WTC11 (cell line): ENCODE data around the gene HHIPL2. TPM values are rescaled to one million over a fixed set of nuclear protein-coding genes. Genes with fewer than 3 reads are reported as not detected.
"Not testable (repeated sequence)": the region's sequence is repeated elsewhere in the genome, so short reads cannot be mapped to it uniquely, and the experiment has no call there.

Source experiments
- ATAC-seq: fragments of 200-7000 bp; cut with Tn5 transposase; 2 replicates; pipeline ENCODE4 v1.10.0; 2021; ENCODE audit warnings: mild to moderate bottlenecking, moderate library complexity
- CTCF ChIA-PET: fragments of 300-600 bp; sonication (Branson Sonifier 250); formaldehyde crosslinking; loops from one replicate; lab custom pipeline; 2021; ENCODE audit warnings: antibody characterized with exemption; lab: Charles Lee
- POLR2A ChIA-PET: fragments of 350-600 bp; sonication (Branson Sonifier 250); formaldehyde crosslinking; loops from one replicate; lab custom pipeline; 2021; ENCODE audit warnings: antibody characterized with exemption; lab: Charles Lee
- DNase-seq: peaks from one replicate; pipeline ENCODE4 v3.0.0; 2021; ENCODE audit warnings: low spot score
- H3K27ac Mint-ChIP-seq: 2 replicates; pipeline ENCODE4 v1.8.0; 2021; ENCODE audit warnings: mixed read lengths
- H3K27me3 Mint-ChIP-seq: 2 replicates; pipeline ENCODE4 v1.8.0; 2021; ENCODE audit warnings: low read depth, mild to moderate bottlenecking, moderate library complexity, mixed read lengths
- H3K36me3 Mint-ChIP-seq: 2 replicates; pipeline ENCODE4 v1.8.0; 2021; ENCODE audit warnings: mixed read lengths
- H3K4me1 Mint-ChIP-seq: 2 replicates; pipeline ENCODE4 v1.8.0; 2022; ENCODE audit warnings: mixed read lengths
- H3K4me3 Mint-ChIP-seq: 2 replicates; pipeline ENCODE4 v1.8.0; 2021; ENCODE audit warnings: mild to moderate bottlenecking, moderate library complexity, mixed read lengths
- H3K9me3 Mint-ChIP-seq: 2 replicates; pipeline ENCODE4 v1.8.0; 2021; ENCODE audit warnings: mixed read lengths
- ATF6 ChIP-seq: sonication (generic); formaldehyde crosslinking; IDR thresholded peaks from 2 replicates; pipeline ENCODE4 v1.8.1; 2023; ENCODE audit warnings: mild to moderate bottlenecking, missing genetic modification reagents
- CBFB ChIP-seq: sonication (generic); formaldehyde crosslinking; IDR thresholded peaks from 2 replicates; pipeline ENCODE4 v1.8.1; 2022; ENCODE audit warnings: mild to moderate bottlenecking, low read depth, missing genetic modification reagents
- E2F1 ChIP-seq: sonication (generic); formaldehyde crosslinking; IDR thresholded peaks from 2 replicates; pipeline ENCODE4 v1.8.0; 2022; ENCODE audit warnings: mild to moderate bottlenecking, missing genetic modification reagents
- GABPB1 ChIP-seq: sonication (generic); formaldehyde crosslinking; IDR thresholded peaks from 2 replicates; pipeline ENCODE4 v1.8.1; 2023; ENCODE audit warnings: mild to moderate bottlenecking, missing genetic modification reagents
- GTF2I ChIP-seq: fragments of 250-450 bp; sonication (Bioruptor Pico); conservative IDR thresholded peaks from 2 replicates; pipeline ENCODE4 v1.4.0; 2021; ENCODE audit warnings: mild to moderate bottlenecking
- IRF1 ChIP-seq: sonication (generic); formaldehyde crosslinking; IDR thresholded peaks from 2 replicates; pipeline ENCODE4 v1.8.0; 2023; ENCODE audit warnings: missing genetic modification reagents
- KAT7 ChIP-seq: sonication (generic); formaldehyde crosslinking; IDR thresholded peaks from 2 replicates; pipeline ENCODE4 v1.8.1; 2023; ENCODE audit warnings: missing genetic modification reagents, mild to moderate bottlenecking, borderline replicate concordance
- NFATC4 ChIP-seq: fragments of 250-450 bp; sonication (Bioruptor Pico); IDR thresholded peaks from 2 replicates; pipeline ENCODE4 v1.9.0; 2021; ENCODE audit warnings: mild to moderate bottlenecking
- NFYB ChIP-seq: sonication (generic); formaldehyde crosslinking; conservative IDR thresholded peaks from 2 replicates; pipeline ENCODE4 v1.8.0; 2022; ENCODE audit warnings: low read depth, missing genetic modification reagents
- NR2C2 ChIP-seq: sonication (generic); formaldehyde crosslinking; IDR thresholded peaks from 2 replicates; pipeline ENCODE4 v1.8.0; 2022; ENCODE audit warnings: mild to moderate bottlenecking, missing genetic modification reagents
- SMAD4 ChIP-seq: sonication (generic); formaldehyde crosslinking; IDR thresholded peaks from 2 replicates; pipeline ENCODE4 v1.8.0; 2022; ENCODE audit warnings: mild to moderate bottlenecking, missing genetic modification reagents
- TEAD4 ChIP-seq: sonication (generic); formaldehyde crosslinking; IDR thresholded peaks from 2 replicates; pipeline ENCODE4 v1.8.0; 2022; ENCODE audit warnings: mild to moderate bottlenecking, missing genetic modification reagents
- ZBTB21 ChIP-seq: sonication (generic); formaldehyde crosslinking; IDR thresholded peaks from 2 replicates; pipeline ENCODE4 v1.8.1; 2023; ENCODE audit warnings: mild to moderate bottlenecking, missing genetic modification reagents, borderline replicate concordance
- ZNF138 ChIP-seq: sonication (generic); formaldehyde crosslinking; conservative IDR thresholded peaks from 2 replicates; pipeline ENCODE4 v1.8.1; 2022; ENCODE audit warnings: mild to moderate bottlenecking, moderate library complexity, missing genetic modification reagents
- ZNF219 ChIP-seq: sonication (generic); formaldehyde crosslinking; IDR thresholded peaks from 2 replicates; pipeline ENCODE4 v1.8.0; 2023; ENCODE audit warnings: missing genetic modification reagents, mild to moderate bottlenecking, borderline replicate concordance
- ZNF423 ChIP-seq: fragments of 250-450 bp; sonication (Bioruptor Pico); IDR thresholded peaks from 2 replicates; pipeline ENCODE4 v2.1.2; 2022; ENCODE audit warnings: mild to moderate bottlenecking, moderate library complexity
- total RNA-seq: library from RNA; stranded (reverse); gene quantifications from 3 replicates; pipeline ENCODE4 v1.2.3, GENCODE V29; 2021
- TF ChIP-seq, protein P1 (sequence below): sonication (generic); formaldehyde crosslinking; IDR thresholded peaks from 2 replicates; pipeline ENCODE4 v1.8.0; 2022; ENCODE audit warnings: mild to moderate bottlenecking, missing genetic modification reagents
- TF ChIP-seq, protein P2 (sequence below): sonication (generic); formaldehyde crosslinking; IDR thresholded peaks from 2 replicates; pipeline ENCODE4 v1.8.0; 2022; ENCODE audit warnings: missing genetic modification reagents
- TF ChIP-seq, protein P3 (sequence below): sonication (generic); formaldehyde crosslinking; IDR thresholded peaks from 2 replicates; pipeline ENCODE4 v1.8.1; 2023; ENCODE audit warnings: mild to moderate bottlenecking, missing genetic modification reagents
- TF ChIP-seq, protein P4 (sequence below): sonication (generic); formaldehyde crosslinking; IDR thresholded peaks from 2 replicates; pipeline ENCODE4 v1.8.0; 2022; ENCODE audit warnings: mild to moderate bottlenecking, missing genetic modification reagents

The HHIPL2 gene
- total RNA-seq, 1 experiment from 2014 or later, result 0.11 TPM

GRCh38 chr1:222521299-222522104 is 26.4 kb downstream of the HHIPL2 start:
- DNase-seq (no peak), ATAC-seq (no peak)
- Mint-ChIP-seq H3K27me3 (no peaks in the 10 kb centered on the region), H3K4me3 (no peak overlapping the region), H3K9me3 (no peaks in the 10 kb centered on the region), H3K27ac (no peak overlapping the region), H3K36me3 (no peaks in the 10 kb centered on the region), H3K4me1 (no peaks in the 10 kb centered on the region)
- no peak for TF ChIP-seq TEAD4 (CRISPR knock-in tag)
- no peak for TF ChIP-seq SMAD4 (CRISPR knock-in tag)
- TF ChIP-seq, protein P1, sequence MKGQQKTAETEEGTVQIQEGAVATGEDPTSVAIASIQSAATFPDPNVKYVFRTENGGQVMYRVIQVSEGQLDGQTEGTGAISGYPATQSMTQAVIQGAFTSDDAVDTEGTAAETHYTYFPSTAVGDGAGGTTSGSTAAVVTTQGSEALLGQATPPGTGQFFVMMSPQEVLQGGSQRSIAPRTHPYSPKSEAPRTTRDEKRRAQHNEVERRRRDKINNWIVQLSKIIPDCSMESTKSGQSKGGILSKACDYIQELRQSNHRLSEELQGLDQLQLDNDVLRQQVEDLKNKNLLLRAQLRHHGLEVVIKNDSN (CRISPR knock-in tag), result no peak
- no peak for TF ChIP-seq ZBTB21 (CRISPR knock-in tag)
- TF ChIP-seq ZNF219 (CRISPR knock-in tag), result no peak
- TF ChIP-seq E2F1 (CRISPR knock-in tag), result no peak
- no peak for TF ChIP-seq GTF2I
- TF ChIP-seq, protein P2, sequence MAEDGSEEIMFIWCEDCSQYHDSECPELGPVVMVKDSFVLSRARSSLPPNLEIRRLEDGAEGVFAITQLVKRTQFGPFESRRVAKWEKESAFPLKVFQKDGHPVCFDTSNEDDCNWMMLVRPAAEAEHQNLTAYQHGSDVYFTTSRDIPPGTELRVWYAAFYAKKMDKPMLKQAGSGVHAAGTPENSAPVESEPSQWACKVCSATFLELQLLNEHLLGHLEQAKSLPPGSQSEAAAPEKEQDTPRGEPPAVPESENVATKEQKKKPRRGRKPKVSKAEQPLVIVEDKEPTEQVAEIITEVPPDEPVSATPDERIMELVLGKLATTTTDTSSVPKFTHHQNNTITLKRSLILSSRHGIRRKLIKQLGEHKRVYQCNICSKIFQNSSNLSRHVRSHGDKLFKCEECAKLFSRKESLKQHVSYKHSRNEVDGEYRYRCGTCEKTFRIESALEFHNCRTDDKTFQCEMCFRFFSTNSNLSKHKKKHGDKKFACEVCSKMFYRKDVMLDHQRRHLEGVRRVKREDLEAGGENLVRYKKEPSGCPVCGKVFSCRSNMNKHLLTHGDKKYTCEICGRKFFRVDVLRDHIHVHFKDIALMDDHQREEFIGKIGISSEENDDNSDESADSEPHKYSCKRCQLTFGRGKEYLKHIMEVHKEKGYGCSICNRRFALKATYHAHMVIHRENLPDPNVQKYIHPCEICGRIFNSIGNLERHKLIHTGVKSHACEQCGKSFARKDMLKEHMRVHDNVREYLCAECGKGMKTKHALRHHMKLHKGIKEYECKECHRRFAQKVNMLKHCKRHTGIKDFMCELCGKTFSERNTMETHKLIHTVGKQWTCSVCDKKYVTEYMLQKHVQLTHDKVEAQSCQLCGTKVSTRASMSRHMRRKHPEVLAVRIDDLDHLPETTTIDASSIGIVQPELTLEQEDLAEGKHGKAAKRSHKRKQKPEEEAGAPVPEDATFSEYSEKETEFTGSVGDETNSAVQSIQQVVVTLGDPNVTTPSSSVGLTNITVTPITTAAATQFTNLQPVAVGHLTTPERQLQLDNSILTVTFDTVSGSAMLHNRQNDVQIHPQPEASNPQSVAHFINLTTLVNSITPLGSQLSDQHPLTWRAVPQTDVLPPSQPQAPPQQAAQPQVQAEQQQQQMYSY (CRISPR knock-in tag), result no peak
- TF ChIP-seq ATF6 (CRISPR knock-in tag), result no peak
- no peak for TF ChIP-seq NR2C2 (CRISPR knock-in tag)
- TF ChIP-seq ZNF423, result no peak
- TF ChIP-seq CBFB, result no peak
- no peak for TF ChIP-seq KAT7
- no peak for TF ChIP-seq NFATC4 (CRISPR knock-in tag)
- TF ChIP-seq IRF1 (CRISPR knock-in tag), result no peak
- TF ChIP-seq, protein P3, sequence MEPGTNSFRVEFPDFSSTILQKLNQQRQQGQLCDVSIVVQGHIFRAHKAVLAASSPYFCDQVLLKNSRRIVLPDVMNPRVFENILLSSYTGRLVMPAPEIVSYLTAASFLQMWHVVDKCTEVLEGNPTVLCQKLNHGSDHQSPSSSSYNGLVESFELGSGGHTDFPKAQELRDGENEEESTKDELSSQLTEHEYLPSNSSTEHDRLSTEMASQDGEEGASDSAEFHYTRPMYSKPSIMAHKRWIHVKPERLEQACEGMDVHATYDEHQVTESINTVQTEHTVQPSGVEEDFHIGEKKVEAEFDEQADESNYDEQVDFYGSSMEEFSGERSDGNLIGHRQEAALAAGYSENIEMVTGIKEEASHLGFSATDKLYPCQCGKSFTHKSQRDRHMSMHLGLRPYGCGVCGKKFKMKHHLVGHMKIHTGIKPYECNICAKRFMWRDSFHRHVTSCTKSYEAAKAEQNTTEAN, result no peak
- TF ChIP-seq, protein P4, sequence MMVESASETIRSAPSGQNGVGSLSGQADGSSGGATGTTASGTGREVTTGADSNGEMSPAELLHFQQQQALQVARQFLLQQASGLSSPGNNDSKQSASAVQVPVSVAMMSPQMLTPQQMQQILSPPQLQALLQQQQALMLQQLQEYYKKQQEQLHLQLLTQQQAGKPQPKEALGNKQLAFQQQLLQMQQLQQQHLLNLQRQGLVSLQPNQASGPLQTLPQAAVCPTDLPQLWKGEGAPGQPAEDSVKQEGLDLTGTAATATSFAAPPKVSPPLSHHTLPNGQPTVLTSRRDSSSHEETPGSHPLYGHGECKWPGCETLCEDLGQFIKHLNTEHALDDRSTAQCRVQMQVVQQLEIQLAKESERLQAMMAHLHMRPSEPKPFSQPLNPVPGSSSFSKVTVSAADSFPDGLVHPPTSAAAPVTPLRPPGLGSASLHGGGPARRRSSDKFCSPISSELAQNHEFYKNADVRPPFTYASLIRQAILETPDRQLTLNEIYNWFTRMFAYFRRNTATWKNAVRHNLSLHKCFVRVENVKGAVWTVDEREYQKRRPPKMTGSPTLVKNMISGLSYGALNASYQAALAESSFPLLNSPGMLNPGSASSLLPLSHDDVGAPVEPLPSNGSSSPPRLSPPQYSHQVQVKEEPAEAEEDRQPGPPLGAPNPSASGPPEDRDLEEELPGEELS (CRISPR knock-in tag), result no peak
- no peak for TF ChIP-seq NFYB (CRISPR knock-in tag)
- TF ChIP-seq ZNF138, result no peak
- no peak for TF ChIP-seq GABPB1 (CRISPR knock-in tag)
- POLR2A ChIA-PET, result no interaction called here
- CTCF ChIA-PET, result no interaction called here

GRCh38 chr1:222489496-222489895 is 58.4 kb downstream of the HHIPL2 start:
- POLR2A ChIA-PET, H3K4me3 Mint-ChIP-seq, H3K36me3 Mint-ChIP-seq, H3K27ac Mint-ChIP-seq, H3K27me3 Mint-ChIP-seq, CTCF ChIA-PET, ATAC-seq, H3K4me1 Mint-ChIP-seq, DNase-seq, H3K9me3 Mint-ChIP-seq: not testable (repeated sequence)

DNA sequence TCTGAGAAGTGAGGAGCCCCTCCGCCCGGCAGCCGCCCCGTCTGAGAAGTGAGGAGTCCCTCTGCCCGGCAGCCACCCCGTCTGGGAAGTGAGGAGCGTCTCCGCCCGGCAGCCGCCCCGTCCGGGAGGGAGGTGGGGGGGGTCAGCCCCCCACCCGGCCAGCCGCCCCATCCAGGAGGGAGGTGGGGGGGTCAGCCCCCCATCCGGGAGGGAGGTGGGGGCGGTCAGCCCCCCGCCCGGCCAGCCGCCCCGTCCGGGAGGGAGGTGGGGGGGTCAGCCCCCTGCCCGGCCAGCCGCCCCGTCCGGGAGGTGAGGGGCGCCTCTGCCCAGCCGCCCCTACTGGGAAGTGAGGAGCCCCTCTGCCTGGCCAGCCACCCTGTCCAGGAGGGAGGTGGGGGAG is 60.1 kb downstream of the HHIPL2 start:
- H3K36me3 Mint-ChIP-seq, DNase-seq, H3K27ac Mint-ChIP-seq, ATAC-seq, H3K27me3 Mint-ChIP-seq, POLR2A ChIA-PET, H3K4me1 Mint-ChIP-seq, CTCF ChIA-PET, H3K4me3 Mint-ChIP-seq, H3K9me3 Mint-ChIP-seq: not testable (repeated sequence)
